Right kidney (tissue), 1 donor: ENCODE measurements around the gene SEPTIN7.

Source experiments
- DNase-seq: peaks from one replicate; pipeline ENCODE4 v3.0.0-alpha.2; 2016

The SEPTIN7 gene

DNA sequence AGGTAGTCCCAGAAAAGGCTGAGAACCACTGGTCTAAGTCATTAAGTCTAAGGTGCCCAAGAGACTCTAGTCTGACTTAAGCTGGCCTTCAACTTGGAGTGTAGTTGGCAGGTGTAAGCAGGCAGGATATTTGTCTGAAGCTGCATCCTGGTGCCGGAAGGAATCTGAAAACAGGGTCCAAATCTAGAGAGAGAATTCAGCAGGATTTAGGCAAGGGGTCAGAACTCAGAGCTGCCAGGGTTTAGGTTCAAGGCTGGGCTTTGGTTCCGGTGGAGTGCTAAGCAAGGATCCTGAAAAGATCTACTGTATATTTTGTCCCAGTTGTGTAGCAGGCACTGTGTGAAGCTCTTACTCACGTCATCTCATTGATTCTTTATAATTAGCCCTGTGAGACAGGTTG, 16.5 kb upstream of the SEPTIN7 start:
- DNase-seq, result no peak

DNA sequence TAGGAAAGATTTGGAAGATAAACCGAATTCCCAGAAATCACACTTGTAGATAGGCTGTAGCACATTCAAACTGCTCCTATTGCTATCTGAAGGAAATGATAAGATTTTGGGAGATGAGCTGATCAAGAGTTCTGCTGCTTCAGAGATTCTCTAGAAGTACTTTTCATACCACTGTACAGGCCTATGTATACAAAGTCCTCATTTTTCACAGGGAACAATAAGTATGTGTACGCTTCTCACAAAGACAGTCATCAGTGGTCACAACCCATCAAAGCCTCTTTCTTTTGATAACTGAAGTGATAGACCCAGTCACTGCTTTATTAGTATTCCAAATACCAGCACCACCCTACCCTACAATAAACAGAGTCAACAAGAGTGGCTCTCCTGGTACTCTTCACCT, 15.6 kb upstream of the SEPTIN7 start:
- no peak for DNase-seq

DNA sequence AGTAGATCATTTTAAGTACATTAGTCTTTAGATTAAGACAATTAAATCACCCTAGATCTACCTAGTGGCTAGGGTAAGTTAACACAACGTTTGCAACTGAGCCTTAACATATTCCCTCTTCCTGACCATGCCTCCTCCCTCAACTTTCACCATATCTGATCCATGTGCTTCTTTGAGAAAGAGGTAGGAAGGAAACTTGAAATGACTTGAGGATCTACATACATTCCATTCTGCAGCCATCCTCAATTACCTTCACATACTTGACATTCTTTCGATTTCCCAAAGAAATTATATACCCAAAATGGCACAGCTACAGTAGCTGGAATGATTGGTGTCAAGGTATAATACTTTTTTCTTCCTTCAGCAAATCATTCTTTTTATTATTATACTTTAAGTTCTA, 12.9 kb upstream of the SEPTIN7 start:
- DNase-seq, result no peak

DNA sequence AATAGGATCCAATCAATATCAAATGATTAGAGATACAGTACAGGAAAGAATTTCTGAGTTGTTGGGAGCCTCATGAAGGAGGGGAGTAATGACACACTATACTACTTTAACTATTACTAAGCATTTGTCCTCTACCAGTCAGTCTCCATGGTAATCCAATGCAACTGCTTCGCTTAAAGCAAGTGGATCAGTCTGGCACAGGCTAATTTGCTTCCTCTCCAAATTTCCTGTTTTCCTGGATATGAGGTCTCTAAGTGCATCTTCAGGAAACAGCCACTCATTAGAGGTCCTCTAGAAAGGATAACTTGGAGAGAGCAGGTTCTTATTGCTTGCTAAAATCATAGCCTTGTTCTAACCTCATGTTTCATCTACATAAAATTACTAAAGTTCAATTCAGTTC, 8.4 kb upstream of the SEPTIN7 start:
- no peak for DNase-seq

DNA sequence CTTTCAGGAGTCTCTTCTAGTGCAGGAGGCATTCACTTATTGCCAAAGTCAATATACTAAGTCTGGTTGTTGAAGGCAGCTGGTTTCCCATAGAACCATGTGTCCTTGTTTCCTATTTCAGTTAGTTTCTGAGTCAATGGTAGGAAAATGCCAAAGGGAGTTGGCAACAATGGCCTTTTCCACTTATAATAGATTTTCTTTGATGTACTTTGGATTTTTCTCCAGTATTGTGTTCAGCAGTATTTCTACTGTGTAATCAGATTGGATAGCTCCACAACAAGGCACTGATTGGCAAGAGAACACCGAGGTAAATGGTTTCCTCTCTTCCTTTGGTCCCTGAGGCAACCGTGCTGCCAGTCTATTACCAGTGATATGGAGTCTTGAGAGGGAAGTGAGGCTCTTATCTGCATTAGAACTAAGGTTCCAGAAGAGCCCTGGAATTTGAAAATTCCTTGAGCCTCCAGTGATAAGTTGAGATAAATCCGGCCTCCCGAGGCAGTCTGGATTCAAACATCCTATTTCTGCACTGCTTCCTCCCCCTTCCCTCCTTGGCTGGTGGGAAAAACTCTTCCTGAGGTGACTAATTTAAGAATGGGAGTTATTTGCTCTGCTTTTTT, 7.9 kb upstream of the SEPTIN7 start:
- DNase-seq, result no peak

DNA sequence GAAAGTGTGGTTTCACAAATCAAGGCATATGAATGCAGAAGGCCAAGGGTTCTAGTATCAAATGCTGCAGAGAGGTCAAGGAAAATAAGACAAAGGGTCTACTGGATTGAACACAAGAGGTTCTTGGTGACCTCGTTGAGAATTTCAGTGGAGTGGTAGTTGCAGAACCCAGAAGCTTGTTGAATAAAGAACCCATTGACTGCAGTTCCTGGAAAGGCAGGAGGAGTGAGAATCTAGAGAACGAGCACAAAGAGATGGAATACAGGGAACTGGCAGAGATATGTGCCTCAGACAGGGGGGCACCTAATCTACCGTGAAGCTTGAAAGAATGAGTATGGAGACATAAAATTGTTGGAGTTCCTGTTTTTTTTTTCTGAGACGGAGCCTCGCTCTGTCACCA, 3.5 kb upstream of the SEPTIN7 start:
- no peak for DNase-seq

DNA sequence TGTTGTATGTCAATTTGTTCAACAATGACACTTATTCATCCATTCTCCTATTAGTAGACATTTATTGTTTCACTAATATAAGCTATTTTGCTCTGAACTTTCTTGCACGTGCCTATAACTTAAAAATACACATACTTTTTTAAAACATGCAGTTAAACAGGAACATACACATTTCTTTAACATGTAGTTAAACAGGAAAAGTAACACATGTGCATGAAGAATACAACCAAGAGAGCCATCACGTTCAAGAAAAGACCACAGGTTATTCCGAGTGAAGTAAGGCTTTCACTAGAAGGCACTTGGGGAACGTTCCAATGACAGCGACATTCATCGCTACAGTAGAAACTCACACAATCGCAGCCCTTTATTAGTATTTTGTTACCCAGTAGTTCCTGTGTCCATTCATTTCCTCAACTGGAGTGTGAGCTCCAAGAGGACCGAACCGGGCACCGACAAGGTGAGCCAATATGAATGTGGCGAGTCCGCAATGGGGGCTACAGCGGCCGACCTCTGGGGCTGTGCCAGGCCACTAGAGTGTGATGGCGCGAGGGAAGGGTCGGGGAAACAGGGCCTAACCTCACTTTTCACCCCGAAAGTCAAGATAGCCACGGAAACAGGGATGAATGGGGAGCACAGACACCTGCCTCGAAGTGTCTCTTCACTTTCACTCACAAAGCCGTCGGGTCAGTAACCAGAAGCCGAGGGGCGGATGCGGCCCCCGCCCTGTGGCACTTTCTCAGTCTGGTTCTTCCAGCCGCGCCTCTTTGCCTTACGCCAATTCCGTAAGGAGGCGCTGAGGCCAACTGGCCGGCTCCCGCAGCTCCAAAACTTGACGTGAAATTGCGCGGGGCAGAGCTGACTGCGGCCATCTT, 775 bp upstream of the SEPTIN7 start:
- peak; percentile 97 for DNase-seq

DNA sequence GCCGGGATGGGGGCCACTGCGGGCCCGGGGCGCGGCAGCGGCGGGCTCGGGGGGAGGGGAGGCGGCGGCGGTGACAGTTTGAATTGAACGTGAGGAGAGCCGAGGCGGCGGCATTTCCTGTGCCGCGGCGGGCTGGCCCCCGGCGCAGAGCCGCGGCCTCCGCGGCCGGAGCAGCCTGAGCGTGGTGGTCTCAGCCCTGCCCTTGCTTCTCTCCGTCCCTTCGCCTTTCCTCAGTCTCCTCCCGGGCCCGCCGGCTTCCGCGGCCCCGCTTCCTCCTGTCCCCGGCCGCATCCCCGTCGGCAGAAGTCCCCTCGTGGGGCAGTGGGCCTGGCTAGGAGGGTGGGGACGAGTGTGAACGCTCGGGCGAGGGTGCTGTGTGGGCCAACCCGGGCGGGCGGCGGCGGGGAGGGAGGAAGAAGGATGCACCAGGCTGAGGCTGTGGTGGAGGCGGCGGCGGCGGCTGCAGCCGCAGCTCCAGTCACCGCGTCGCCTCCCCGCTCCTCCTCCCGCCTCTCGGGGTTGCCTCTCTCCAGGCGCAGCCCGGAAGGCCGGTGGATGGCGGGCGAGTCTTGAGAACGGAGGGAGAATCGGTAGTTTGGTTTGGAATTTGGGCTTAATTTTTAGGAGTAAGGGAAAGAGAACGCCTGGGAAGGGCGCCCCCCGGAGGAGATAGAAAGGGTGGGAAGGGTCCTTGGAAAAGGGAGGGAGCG, 690 bp downstream of the SEPTIN7 start:
- peak; percentile 96 for DNase-seq

DNA sequence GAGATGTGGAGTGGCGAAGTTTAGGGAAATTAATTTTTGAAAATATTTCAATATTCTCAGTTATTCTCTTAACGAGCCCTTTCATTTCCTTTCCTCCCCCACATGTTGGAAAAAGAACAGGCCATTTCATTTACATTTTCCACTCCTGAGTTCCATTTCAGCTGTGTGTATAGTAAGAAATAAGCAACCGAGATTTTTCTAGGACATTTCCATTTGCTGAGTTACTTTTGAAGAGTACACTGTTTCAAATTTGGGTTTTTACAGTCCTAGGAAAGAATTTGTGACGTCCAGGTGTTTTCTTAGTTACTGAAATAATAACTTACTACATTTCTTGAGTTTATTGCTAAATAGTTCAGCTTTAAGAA, 1.2 kb downstream of the SEPTIN7 start:
- no peak for DNase-seq

DNA sequence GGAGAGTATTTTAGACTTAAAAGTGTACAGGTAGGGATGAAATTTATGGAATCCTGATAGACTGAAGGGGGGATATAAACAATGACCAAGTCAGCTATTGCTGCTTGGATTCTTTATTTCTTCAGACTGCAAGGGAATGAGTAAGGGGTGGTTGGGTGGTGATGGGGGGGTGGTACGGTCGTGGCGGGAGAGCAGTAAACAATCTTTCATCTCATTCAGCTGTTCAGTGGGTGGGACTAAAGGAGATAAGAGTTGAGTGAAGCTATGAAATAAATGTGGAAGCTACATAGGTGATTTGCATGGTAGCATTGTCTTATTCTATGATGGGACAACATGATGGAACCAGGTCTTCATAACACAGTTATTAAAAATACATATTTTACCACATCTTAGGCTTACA, 1.8 kb downstream of the SEPTIN7 start:
- no peak for DNase-seq

DNA sequence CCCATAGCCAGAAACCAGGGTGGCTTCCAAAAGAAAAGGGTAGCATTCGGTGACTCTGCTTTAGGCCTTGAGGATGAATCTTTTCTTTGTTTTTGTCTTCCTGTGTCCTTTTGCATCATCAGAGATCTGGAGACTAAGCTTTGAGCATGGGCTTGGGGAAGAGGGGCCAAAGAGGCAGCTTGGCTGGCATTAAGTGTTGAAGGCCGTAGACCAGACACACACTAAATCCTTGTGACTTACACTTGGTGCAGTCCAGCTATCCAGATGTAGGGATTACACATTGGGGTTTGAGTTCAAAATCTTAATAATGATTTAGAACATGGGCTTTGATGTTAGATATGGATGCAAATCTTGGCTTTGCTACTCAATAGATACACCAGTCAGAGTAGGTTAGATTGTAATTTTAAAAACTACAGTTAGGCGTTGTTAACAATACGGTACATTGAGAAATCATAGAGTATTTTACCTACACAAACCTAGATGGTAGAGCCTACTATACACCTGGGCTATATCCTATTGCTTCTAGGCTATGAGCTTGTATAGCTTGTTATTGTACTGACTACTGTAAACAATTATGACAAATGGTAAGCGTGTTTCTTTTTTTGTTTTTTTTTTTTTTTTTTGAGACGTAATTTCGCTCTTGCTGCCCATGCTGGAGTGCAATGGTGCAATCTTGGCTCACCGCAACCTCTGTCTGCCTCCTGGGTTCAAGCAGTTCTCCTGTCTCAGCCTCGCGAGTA, 3.5 kb downstream of the SEPTIN7 start:
- no peak for DNase-seq

DNA sequence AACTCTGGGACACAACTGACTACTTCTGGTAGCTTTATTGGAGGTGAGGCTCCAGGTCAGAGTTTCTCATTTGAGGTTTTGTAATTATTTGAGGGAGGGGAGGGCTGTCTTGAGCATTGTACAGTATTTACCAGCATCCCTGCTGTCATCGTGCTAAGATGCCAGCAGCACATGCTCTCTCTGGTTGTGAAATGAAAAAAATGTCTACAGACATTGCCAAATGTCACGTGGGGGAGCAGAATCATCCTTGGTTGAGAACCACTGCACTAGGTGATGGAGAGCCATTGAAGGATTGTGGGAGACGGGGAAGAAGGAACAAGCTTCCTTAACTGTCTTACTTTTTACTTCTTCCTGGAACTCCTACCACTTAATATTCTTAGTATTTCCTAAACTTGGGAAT, 5.0 kb downstream of the SEPTIN7 start:
- no peak for DNase-seq

DNA sequence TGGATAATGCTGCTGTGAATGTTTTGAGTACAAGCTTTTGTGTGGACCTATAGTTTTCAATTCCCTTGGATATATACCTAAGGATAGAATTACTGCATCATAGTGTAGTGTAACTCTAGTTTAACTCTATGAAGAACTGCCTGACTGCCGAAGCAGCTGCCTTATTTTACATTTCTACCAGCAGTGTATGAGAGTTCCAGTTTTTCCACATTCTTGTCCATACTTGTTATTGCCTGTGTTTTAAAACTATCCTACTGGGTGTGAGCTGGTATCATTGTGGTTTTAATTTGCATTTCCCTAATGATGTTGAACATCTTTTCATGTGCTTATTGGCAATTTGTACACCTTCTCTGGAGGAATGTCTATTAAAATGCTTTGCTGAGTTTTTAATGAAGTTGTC, 15.7 kb downstream of the SEPTIN7 start:
- DNase-seq, result no peak

DNA sequence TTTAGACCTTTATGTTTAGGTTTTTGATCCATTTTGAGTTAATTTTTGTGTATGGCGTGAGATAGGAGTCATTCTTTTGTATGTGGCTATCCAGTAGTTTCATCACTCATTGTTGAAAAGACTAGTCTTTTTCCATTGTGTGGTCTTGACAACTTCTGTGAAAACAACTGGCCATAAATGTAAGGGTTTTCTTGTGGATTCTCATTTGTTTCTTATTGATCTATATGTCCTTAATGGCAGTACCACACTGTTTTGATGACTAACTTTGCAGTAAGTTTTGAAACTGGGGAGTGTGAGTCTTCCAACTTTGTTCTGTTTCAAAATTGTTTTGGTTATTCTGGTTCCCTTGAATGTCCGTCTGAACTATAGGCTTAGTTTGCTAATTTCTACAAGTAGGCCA, 16.3 kb downstream of the SEPTIN7 start:
- DNase-seq, result no peak

DNA sequence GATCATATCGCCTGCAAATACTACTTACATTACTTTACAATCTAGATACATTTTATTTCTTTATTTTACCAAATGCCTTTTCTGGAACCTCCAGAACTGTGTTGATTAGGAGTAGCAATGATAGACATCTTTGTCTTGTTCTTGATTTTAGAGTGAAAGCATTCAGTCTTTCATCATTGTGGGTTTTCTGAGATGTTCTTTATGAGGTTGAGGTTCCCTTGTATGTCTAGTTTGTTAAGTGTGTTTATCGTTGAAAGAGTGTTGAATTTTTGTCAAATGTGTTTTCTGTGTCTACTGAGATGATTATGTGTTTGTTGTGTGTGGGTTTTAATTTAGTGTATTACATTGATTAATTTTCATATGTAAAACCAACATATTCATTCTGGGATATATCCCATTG, 17.1 kb downstream of the SEPTIN7 start:
- DNase-seq, result no peak

DNA sequence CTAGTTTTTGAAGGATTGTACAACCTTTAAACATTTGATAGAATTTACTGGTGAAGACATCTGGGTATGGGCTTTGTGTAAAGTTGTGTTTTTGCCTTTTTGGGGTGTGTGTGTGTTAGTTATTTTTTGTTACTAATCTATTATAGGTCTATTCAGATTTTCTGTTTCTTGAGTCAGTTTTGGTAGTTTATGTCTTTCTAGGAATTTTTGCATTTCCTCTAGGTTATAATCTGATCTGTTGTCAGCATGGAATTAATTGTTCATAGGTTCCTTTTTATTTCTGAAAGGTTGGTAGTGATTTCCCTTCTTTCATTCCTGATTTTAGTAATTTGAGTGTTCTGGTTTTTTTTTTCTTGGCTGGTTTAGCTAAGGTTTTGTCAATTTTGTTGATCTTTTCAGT, 17.7 kb downstream of the SEPTIN7 start:
- DNase-seq, result no peak

DNA sequence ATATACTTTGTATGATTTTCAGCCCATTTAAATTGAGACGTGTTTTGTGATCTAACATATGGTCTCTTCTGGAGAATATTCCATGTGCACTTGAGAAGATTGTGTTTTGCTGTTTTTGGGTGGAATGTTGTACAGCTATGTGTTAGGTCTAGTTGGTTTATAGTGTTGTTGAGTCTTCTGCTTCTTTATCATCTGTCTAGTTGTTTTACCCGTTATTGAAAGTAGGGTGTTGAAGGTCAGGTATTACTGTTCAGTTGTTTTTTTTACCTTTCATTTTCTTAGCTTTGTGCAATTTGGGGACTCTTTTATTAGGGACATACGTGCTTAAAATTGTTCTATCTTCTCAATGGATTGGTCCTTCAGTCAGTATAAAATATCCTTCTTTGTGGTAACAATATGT, 18.5 kb downstream of the SEPTIN7 start:
- DNase-seq, result no peak

DNA sequence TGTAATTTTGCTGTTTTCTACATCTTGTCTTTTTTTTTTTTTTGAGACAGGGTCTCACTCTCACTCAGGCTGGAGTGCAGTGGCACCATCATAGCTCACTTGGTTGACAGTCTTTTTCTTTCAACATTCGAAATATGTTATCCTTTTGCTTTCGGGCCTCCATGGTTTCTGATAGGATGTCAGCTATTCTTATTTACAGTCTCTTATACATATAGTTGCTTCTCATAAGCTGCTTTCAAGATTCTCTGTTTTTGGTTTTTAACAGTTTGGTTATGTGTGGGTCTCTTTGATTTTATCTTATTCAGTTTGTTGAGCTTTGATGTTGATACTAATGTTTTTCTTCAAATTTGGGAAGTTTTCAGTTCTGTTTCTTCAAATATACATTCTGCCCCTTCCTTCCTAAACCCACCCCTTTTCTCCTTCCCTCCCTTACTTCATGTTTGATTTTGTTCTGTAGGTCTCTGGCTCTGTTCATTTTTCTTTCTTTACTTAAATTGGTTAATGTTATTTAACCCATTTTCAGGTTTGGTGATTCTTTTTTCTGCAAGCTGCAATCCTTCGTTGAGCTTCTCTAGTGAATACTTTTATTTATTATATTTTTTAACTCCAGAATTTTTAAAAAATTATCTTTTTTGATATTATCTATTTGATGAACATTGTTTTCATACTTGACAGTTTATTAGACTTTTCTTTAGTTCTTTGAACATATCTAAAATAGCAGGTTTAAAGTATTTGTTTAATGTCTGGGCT, 19.3 kb downstream of the SEPTIN7 start:
- DNase-seq, result no peak

DNA sequence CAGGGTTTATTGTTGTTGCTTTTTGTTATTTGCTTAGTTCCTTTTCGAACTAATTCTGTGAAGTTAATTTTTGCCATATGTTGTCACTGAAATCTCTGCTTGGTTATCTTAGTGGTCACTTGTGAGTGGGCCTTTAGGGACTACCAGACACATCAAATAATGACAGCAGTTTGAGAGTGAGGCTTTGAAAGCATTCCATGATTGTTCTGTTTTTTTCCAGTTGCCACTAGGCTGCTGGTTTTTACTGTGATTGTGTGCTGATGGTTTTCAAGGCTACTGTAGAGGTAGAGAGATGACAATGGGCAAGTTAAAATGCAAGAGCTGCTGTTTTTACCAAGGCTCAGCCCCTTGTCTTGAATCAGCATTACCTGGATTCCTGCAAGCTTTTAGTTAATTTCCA, 20.0 kb downstream of the SEPTIN7 start:
- DNase-seq, result no peak

DNA sequence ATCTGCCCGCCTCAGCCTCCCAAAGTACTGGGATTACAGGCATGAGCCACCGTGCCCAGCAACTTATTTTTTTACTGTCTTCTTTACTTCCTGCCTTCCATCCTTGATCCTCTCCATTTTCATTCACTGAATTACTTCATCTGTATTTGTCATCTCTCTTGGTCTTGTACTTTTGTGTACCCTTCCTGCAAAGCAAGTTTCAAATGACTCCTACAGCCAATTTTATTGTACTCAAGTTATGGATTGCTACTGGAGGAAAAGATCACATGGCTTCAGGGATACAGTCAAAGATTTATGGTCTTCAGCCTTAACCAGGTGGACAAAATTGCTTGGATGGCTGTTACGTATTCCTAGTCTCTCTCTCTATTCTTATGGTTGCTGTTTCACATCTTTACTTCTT, 22.6 kb downstream of the SEPTIN7 start:
- DNase-seq, result no peak

DNA sequence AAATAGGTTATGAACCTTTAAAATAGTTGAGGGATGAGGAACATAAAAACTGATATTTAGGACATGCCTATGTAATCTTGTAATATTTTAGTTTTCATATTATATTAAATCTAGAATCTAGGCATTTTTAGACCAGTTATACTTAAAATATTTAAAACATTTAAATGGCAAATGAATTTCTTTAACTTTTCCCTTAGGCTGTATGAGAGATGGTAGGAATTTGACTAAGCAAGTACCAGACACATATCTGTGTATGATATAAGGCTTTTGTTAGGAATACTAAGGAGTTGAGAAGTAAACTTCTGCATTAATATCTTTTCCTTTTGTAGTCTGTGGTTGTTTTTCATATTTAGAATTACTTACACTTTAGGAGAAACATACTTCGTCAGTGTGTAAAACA, 25.1 kb downstream of the SEPTIN7 start:
- no peak for DNase-seq

DNA sequence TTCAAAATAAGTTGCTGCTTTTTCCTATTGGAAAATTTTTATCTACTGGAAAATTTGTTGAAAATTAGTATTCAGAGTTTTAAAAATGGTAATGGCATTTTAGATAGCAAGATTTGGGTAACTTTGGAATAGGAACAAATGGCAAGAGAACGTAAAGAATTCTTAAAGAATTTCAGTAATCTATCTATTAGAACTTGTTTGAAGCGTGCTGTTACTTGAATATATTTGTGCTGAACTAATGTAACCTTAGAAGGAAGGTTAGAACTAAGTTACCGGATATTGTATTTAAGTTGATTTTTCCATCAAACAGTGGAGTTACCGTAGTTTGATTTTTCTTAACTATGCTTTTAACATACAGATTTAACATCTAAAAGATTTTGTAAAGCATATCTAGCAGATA, 25.9 kb downstream of the SEPTIN7 start:
- no peak for DNase-seq
